GM11168 (cell line): ENCODE data around the gene ALLC.

Experiments used
- in situ Hi-C: fragments of 300-500 bp; cut with MboI; formaldehyde crosslinking; loops from one replicate; pipeline ENCODE4 v1.12.0; 2022; ENCODE audit warnings: low sequenced_read_pairs; ENCODE audit not compliant: unreplicated experiment

ALLC gene

DNA sequence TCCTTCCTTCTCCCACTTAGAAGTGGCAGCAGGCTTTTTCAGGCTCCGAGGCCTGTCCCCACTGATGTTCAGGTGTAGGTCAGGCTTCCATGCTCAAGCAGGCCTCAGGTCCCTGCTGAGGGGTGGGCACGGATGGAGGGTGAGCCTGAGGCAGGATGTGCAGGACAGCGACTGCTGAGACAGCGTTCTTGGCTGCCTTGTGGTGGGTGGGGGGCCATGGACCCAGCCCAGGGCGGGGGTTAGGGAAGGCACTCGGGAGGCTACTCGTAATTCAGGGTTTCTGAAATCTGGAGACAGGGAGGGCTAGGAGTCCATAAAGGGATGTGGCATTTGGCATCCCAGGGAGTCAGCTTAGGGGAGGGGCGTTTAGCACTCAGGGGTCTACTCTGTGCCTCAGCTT, 32.8 kb upstream of the ALLC start:
- in situ Hi-C loops, result no loop called here

DNA sequence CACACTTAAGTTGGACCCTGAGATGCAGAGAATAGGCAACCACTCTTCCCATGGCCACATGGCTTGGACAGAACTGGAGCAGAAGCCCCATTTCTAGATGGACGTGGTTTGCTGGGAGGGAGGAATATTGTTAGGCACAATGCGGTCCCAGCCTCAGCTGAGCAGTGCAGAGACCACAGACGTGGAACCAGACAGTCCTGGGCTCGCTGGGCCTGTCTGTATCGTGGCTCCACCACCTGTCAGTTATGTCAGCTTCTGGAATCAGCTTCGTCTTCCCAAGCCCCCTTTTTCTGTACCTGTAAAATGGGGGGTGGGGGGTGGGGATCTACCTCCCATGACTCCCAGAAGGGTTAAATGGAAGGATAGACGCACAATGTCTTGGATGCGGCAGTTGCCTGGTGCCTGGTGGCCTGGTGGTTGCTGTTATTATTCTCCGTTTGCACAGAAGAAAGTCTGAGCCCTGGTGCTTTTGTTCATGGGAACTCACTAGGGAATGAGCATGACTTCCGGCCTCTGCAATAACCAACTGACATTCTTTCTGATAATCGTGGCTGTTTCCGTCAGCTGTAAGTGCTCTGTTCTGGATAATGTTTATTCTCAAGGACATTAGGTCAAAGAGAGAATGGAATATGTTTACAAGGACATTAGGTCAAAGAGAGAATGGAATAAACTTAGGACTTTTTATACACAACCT, 31.7 kb upstream of the ALLC start:
- in situ Hi-C loops, result no loop called here

DNA sequence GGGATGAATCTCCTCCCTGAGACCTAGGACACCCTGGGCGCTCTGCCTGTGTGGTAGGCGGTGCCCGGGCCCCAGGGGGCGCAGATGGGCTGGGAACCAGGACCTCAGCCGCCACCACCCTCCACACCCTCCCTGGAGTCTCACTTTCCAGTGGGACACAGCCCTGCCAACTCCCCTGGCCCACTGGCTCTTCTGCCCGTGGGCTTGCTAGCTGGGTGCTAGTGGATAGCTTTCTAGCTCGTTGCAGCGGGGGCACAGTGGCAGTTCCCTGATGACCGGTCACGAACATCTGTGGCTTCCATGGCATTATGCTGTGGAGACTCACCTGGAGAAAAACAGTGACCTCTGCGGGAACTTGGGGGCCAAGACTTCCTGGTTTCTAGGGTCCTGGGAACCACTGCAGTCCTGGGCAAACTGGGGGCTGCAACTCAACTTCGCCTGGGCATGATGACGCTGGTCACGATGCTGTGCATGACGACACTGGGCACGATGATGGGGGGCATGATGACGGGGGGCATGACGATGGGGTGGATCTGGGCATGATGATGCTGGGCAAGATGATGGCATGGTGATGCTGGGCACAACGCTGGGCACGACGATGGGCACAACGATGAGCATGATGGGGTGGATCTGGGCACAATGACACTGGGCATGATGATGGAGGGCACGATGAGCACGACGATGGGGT, 31.0 kb upstream of the ALLC start:
- in situ Hi-C loops, result no loop called here

DNA sequence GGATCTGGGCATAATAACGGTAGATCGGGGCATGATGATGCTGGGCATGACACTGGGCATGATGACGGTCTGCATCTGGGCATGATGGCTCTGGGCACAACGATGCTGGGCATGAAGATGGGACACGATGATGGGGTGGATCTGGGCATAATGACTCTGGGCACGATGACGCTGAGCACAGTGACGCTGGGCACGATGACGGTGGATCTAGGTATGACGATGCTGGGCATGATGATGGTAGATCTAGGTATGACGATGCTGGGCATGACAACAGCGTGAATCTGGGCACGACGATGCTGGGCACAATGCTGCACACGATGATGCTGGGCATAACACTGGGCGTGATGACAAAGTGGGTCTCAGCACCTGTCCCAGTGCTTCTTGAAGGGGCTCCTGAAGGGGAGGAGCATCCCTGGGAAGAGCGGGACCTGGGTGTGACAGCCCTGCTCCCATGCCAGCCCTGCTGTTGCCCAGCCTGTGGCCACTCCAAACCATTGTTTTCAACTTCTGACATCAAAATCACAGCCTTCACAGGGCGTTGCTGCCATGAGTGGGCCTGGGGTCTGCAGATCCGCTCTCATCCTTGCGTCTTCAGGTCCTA, 30.4 kb upstream of the ALLC start:
- in situ Hi-C loops, result no loop called here

DNA sequence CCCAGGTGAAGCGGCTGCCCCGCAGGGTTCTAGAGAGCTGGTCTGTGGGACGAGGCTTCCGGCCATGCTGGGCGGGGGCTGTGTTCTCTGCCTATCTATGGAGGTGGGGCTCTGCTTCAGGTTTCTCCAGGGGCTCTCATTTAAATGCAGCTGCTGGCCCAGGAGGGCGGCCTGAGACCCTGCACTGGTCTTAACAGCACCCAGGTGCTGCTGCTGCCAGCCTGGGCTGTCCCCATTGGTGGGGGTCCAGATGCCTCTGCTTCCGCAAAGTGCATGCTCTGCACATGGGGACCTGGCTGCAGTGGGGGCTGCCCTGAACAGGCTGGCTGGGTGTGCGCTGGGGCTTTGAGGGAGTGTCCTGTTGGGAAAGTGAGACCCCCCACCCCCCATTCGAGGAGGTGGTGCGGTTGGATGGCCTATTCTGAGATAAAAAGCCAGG, 29.7 kb upstream of the ALLC start:
- in situ Hi-C loops, result no loop called here

DNA sequence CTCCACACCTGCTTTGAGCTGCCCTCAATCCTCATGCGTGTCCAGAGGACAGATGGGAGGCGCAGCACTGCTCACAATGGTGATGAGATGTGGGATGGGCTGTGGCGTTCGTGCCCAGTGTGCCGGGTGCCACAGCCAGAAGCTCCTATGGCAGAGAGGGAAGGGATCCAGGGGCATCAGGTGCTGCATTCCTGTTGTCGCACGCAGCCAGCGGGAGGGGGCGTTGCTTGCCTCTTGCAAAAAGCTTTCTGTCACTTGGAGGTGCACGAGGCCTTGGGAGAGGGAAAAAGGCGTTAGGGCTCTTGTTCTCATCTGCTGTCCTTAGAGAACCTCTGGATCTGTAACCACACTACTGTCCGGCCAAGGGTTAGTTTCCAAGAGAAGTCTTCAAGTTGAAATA, 29.2 kb upstream of the ALLC start:
- in situ Hi-C loops, result no loop called here

DNA sequence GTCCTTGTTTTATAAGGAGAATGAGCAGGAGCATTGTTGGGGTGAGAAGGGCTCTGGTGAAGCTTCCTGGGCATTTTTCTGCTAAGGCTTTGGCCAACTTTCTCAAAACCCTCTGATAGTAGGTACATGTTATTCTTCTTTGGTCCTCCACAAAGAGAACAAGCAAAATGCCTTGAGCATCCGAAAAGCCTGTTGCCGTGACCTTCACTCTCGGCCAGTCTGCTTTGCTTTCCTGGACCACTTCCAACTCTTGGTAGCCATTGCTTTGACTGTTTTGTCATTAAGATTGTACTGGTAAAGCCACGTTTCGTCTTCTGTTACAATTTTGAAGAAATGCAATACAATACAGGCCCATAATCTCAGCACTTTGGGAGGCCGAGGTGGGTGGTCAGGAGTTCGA, 27.4 kb upstream of the ALLC start:
- in situ Hi-C loops, result no loop called here

DNA sequence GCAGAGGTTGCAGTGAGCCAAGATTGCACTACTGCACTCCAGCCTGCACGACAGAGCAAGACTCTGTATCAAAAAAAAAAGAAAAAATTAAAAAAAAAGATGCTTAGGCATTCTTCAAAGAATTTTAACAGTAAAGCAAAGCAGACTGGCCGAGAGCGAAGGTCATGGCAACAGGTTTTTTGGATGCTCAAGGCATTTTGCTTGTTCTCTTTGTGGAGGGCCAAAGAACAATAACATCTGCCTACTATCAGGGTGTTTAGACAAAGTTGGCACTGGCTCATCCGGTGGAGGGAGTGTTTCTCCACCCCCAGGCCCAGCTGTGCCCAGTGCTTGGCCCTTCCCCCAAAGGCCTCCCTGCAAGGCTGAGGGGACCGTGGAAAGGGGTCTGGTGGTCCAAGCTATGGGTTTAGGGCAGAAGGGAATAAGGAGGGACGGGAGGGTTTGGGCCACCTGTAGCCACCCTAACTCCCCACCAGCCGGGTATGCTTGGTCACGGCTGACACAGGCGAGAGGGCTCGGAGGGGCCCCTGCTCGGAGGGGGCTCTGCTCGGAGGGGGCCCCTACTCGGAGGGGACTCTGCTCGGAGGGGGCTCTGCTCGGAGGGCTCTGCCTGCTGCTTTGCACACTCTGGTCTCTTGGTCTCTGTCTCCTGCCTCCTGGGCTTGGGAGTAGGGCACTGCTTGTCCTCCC, 26.7 kb upstream of the ALLC start:
- in situ Hi-C loops, result no loop called here

DNA sequence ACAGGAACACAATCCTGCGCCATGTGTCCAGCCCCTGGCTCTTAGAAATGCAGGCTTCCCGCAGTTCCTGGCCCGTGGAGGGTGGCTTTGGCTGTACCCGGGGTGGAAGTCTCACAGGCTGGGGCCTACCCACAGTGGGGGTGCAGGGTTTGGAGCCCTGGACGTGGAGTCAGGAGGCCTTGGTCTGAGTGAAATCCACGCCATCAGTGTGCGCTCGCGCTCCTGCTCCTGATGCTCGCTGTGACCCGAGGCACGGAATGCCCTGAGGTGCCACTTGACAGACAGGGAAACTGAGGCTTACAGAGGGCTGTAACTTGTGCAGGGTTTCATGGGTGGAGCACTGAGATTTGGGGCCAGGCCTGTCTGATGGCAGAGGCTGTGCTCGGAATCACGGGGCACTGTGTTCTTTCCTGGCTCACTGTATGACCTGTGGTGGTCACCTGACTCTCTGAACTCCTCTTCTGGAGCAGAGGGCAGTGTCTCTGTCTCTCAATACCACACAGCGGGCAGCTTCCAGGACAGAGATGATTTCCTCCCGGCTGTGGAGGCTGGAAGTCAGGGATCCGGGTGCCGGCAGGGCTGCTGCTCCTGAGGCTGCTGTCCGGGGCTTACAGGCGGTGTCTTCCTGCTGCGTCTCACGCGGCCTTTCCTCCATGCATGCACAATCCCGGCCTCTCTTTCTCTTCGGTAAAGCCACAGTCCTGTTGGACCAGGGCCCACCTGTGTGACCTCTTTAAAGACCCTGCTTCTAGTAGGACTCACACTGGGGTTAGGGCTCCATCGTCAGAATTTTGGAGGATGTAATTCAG, 25.9 kb upstream of the ALLC start:
- in situ Hi-C loops, result no loop called here

DNA sequence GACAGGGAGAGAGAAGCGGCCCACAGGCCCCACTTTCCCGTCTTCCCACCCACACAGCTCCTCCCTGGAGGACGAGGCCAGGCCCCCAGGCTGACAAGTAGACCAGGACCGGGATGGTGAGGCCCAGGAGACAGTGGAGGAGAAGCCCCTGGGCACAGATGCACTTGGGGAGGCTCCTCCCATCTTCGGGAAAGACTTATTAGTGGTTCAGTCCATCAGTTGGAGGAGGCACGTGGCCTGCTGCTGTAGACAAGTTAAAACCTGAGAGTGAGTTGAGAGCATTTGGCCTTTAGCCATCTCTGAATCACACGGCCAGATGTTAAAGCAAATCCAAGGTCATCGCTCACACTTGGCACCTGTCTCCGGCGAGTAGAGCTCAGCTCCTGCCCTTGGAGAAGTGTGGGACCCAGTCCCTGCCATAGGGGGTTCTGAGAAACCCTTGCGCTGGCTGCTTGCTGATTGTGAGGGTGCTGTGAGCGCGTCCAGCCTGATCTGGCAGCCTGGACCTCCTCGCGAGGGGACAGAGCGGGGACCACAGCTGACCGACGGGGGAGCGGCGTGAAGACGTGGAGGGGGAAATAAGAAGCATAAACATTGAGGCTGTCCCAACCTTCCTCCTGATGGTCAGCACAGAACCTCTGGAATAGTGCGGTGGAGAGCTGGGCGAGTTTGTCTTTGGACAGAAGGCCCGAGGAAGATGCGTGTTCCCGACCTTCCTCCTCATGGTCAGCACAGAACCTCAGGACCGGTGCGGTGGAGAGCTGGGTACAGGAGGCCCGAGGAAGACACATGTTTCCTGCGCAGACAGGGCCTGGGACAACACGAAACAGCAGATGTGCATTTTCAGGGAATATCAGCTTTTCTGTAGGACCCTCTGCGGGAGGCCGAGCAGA, 24.7 kb upstream of the ALLC start:
- in situ Hi-C loops, result no loop called here

DNA sequence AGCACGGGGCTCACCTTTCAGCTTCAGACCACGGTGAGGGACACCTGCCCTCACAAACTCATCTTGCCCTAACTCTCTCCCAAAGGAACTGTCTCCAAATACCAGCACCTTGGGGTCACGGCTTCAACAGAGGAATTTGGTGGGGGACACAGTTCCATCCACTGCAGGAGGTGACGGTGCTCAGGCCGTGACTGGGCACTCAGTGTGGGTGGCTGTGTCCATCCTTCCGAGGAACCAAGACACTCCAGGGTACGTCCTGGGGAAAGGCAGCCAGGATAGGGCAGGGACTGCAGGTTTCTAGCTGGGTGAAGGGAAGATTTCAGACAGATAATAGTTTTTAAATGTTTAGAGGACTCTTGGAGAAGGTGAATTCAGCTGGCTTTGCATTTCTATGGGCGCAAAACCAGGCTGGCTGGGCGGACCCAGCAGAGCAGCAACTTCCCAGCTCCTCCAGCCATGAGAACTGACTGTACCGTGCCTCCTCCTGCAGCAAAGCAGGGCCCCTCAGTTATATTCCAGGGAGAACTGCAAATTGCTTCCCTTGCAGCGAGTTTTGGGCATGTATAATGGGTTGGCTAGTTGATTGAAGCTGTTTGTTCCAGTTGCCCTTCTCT, 23.9 kb upstream of the ALLC start:
- in situ Hi-C loops, result no loop called here

DNA sequence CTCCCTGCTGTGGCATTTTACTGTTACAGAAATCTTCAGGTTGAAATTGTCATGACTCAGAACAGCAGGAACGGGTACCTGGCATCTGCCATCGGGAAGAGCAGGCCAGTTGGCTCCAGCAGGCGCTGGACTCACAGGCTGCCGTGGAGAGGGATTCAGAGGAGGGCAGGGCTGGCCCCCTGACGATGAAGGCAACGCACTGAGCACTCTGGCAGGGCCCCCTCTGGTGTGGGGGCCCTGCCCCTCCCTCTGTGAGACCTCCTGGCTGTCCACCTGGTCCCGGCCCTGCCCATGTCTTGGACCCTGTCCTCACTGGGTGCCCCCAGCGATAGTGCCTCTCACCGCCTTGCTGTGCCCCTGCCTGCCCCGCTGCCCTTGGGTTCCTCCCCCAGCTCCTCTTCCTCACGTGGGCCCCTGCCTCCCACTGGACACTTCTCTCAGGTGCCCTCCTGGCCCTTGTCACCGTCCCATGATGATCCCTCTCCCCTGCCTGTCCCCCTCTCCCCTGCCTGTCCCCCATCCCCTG, 23.3 kb upstream of the ALLC start:
- in situ Hi-C loops, result loop anchor here (5.0 kb wide), 1 partner anchor 47 kb away; no protein-coding TSS in a partner anchor

DNA sequence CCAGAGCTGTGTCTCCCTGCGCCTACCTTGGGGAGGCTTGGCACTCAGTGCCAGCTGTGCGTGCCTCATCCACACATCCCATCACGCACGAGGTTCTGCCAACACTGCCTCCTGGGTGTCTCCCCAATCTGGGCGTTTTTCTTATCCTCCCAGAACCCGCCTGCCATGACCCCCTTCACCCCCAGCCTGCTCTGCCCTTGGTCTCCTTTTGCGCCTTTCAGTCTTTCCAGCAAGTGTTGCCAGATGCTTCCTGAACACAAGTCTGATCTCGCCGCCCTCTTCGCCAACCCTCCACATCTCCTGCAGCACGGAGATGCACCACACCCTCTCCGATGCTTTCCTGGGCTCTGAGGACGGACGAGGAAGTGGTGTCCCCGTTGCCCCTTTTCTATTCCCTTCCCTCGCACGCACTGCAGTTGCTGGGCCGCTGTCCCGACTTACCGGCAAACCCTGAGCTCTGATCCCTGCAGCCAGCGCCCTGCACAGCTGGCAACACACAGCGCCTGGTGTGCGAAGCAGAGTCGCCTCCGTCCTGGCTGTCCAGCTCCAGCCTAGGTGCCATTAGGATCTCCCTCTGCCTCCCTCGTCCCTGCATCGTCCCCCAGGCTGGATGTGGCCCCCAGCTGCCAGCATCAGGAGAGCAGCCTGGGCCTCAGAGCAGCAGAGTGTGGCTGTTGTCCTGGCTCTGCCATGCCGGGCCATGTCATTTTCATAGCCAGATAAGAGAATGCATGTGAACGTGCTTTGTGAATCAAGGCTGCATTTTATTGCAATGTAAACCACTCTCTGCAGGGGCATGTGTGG, 22.6 kb upstream of the ALLC start:
- in situ Hi-C loops, result loop anchor here (5.0 kb wide), 1 partner anchor 48 kb away; no protein-coding TSS in a partner anchor

DNA sequence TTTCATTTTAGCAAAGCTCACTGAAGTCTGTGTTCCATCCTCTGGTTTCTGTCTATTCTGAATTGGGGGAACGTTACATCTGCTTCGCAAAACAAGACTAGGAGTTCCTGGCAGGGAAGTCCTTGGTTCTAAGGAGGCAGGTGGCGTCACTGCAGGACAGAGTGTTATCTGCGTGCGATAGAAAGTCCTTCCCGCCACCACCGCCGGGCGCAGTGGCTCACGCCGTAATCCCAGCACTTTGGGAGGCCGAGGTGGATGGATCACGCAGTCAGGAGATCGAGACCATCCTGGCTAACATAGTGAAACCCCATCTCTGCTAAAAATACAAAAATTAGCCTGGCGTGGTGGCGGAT, 22.0 kb upstream of the ALLC start:
- in situ Hi-C loops, result loop anchor here (5.0 kb wide), 1 partner anchor 49 kb away; no protein-coding TSS in a partner anchor

DNA sequence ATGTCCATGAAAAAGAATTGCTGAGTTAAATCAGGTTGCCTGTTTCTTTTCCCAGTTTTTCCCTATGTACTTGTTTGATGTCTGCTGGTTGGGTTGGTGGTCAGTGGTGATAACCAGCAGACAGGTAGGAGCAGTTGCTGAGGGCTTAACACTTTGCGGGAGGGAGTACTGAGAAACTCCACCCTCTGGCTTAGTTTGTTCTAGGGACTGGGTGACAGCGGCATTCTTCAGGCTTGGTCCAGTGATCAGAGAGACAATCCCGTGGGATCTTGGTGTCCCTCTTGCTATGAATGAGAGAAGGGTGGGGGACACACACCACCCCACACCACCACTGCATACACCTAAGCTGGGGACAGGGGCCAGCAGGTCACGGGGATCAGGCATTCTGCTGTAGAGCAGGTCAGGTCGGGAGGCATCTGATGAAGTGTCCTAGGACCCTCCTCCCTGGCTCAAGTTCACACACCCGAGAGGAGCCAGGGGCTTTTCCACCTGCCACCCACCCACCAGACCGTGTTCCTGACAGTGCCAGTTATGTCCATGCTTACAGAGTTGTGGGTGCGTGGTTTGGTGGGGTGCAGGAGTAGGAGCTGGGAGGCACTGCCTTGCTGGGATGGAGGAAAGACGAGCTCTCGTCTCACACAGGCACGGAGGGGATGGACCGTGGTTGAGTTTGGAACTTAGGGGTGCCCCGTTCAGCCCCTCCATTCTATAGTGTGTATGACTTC, 21.3 kb upstream of the ALLC start:
- in situ Hi-C loops, result loop anchor here (5.0 kb wide), 1 partner anchor 49 kb away; no protein-coding TSS in a partner anchor

DNA sequence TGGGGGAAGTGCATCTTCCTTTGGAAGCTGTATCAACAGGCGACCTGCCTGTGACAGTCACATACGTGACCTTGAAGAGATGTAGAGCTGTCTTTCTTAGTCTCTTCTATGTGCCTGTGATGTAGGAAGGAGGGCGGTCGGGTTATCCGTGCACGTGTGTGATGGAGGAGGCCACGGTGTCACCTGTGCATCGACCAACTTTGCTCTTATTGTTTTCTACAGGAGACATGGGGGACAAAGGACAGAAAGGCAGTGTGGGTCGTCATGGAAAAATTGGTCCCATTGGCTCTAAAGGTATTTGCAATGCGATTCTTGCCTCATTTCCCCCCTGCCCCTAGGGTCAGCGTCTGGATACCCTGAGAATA, 20.7 kb upstream of the ALLC start:
- in situ Hi-C loops, result loop anchor here (5.0 kb wide), 1 partner anchor 50 kb away; no protein-coding TSS in a partner anchor
